NOMO-1 treated with dmso at 0.1 percent for 144 hours (cell line): ENCODE data around the gene FHL3.
"Not testable (repeated sequence)": the region's sequence is repeated elsewhere in the genome, so short reads cannot be mapped to it uniquely, and the experiment has no call there.

Experiments
- DNase-seq: peaks from one replicate; lab custom pipeline; 2025; ENCODE audit not compliant: unreplicated experiment; lab: John Stamatoyannopoulos, UW

Gene FHL3

GRCh38 chr1:37995751-37996345 lies 9.5 kb downstream of the FHL3 start:
- no peak for DNase-seq

- DNase-seq: peak; percentile 43
These were observed 10.3 kb downstream of the FHL3 start for GRCh38 chr1:37994886-37995566.

- DNase-seq: no peak
These were observed 15.9 kb downstream of the FHL3 start for GRCh38 chr1:37989361-37989930.

GRCh38 chr1:37987679-37988078 lies 17.6 kb downstream of the FHL3 start:
- DNase-seq: no peak

GRCh38 chr1:37983546-37983945 lies 21.8 kb downstream of the FHL3 start:
- no peak for DNase-seq

GRCh38 chr1:37978541-37978940 lies 26.8 kb downstream of the FHL3 start:
- DNase-seq: no peak

GRCh38 chr1:37975083-37975482 lies 30.2 kb downstream of the FHL3 start:
- peak; percentile 16 for DNase-seq

GRCh38 chr1:37974567-37974966 lies 30.7 kb downstream of the FHL3 start:
- no peak for DNase-seq

GRCh38 chr1:37973684-37974083 lies 31.6 kb downstream of the FHL3 start:
- not testable (repeated sequence) for DNase-seq

GRCh38 chr1:37965301-37965700 lies 40.0 kb downstream of the FHL3 start:
- DNase-seq: no peak

GRCh38 chr1:37964106-37964505 lies 41.2 kb downstream of the FHL3 start:
- DNase-seq: not testable (repeated sequence)

- DNase-seq: no peak
These were observed 46.6 kb downstream of the FHL3 start for GRCh38 chr1:37958690-37959089.

- DNase-seq: no peak
These were observed 49.6 kb downstream of the FHL3 start for GRCh38 chr1:37955685-37956084.

GRCh38 chr1:37954316-37954971 lies 50.9 kb downstream of the FHL3 start:
- DNase-seq: no peak

- DNase-seq: no peak
These were observed 52.6 kb downstream of the FHL3 start for GRCh38 chr1:37952738-37953137.

- DNase-seq: no peak
These were observed 53.3 kb downstream of the FHL3 start for GRCh38 chr1:37951783-37952624.

GRCh38 chr1:37951041-37951782 lies 54.1 kb downstream of the FHL3 start:
- no peak for DNase-seq

- DNase-seq: no peak
These were observed 55.7 kb downstream of the FHL3 start for GRCh38 chr1:37949524-37950152.

GRCh38 chr1:37948841-37949240 lies 56.5 kb downstream of the FHL3 start:
- DNase-seq: no peak

GRCh38 chr1:37948166-37948565 lies 57.1 kb downstream of the FHL3 start:
- no peak for DNase-seq
